Upper lobe of right lung (tissue), 1 donor: ENCODE measurements around the gene ACR. TPM values are rescaled to one million over a fixed set of nuclear protein-coding genes. Genes with fewer than 3 reads are reported as not detected.

Source experiments
- ATAC-seq: fragments of 200-7000 bp; cut with Tn5 transposase; one replicate; pipeline ENCODE4 v1.9.1; 2020; ENCODE audit warnings: mild to moderate bottlenecking, moderate library complexity
- DNase-seq: peaks from one replicate; pipeline ENCODE4 v3.0.0-alpha.2; 2020
- H3K27ac ChIP-seq: fragments of 200-600 bp; one replicate; pipeline ENCODE4 v1.8.0; 2022
- H3K27me3 ChIP-seq: fragments of 200-600 bp; one replicate; pipeline ENCODE4 v1.8.0; 2022; ENCODE audit warnings: mild to moderate bottlenecking
- H3K36me3 ChIP-seq: fragments of 200-600 bp; one replicate; pipeline ENCODE4 v1.8.0; 2022
- H3K4me1 ChIP-seq: fragments of 200-600 bp; one replicate; pipeline ENCODE4 v1.8.0; 2022
- H3K4me3 ChIP-seq: fragments of 200-600 bp; one replicate; pipeline ENCODE4 v1.8.0; 2022; ENCODE audit warnings: mild to moderate bottlenecking
- H3K9me3 ChIP-seq: fragments of 200-600 bp; one replicate; pipeline ENCODE4 v1.8.0; 2022
- intact Hi-C: fragments of 100-400 bp; cut with DNase I; formaldehyde crosslinking; loops from one replicate; pipeline ENCODE4 v1.11.0; 2022
- long read RNA-seq: library from polyadenylated mRNA; unstranded; transcript quantifications from one replicate; pipeline ENCODE4 v2.0.0, GENCODE V29; 2021
- total RNA-seq: library from RNA; stranded (reverse); fragmentation: NEBNext Ultra II Directional; extraction: Animal tissue kit (Norgen Biotek cat#: 25700); gene quantifications from one replicate; pipeline ENCODE4 v1.2.1, GENCODE V29; 2021
- TF ChIP-seq, protein P1 (sequence below): fragments of 200-600 bp; IDR thresholded peaks from one replicate; pipeline ENCODE4 v1.8.0; 2022; ENCODE audit warnings: antibody characterized with exemption
- donor health status: DM: no; HTN: yes; CAD: no; lungs with severe emphysema.

Gene ACR
- total RNA-seq = 4.5 TPM
- long read RNA-seq, partial matches to known transcripts = 0 of 1 reads
- long read RNA-seq, other reads (novel, unspliced or antisense) = 1 of 1 reads

DNA sequence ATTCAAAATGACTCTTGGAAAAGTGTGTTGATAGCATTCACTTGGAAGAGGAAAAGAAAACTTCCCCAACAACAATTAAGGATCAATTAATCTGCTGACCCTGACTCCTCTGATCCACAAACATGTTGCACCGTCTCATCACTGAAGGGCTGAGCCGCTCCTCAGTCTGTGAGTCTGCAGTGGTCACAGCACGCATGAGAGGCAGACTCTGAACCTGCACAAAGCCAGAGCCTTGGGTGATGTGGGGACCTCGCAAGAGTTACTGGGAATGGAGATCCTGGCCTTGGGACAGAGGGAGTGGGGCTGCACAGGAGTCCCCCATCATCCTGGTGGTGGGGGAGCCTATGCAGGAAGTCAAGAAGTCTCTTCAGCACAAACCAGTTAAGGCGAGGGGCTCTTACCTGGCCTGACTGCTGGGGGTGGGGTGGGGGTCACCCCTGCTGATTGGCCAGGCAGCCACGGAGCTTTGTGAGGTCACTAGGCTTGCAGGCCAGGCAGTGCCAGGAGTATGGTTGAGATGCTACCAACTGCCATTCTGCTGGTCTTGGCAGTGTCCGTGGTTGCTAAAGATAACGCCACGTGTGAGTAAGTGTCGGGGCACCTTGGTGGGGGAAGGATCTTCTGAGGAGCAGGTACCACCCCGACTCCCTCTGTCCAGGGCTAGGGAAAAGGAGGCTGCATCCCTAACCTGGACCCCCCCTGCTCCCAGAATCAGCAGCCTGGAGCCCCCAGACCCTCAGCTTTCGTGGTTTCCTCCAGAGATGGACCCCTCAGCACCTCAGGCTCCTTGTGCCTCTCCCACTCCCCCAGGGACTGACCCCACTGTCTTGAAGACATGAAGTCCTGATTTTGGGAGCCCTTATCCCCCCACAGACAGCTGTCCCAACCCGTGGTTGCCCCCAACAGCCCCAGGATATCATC is at the start of gene ACR:
Gene ACR (plus strand): TSS at position 477 of the 921 bp plus-strand sequence. CDS start 32 bp downstream, at position 509.
- no peak for ATAC-seq
- Histone ChIP-seq H3K27ac (no peak within 1 kb of the TSS), H3K36me3 (no peaks in the 10 kb centered on the region), H3K27me3 (no peaks in the 10 kb centered on the region), H3K4me1 (no peaks in the 10 kb centered on the region), H3K9me3 (no peaks in the 10 kb centered on the region), H3K4me3 (no peak within 1 kb of the TSS)
- TF ChIP-seq, protein P1, sequence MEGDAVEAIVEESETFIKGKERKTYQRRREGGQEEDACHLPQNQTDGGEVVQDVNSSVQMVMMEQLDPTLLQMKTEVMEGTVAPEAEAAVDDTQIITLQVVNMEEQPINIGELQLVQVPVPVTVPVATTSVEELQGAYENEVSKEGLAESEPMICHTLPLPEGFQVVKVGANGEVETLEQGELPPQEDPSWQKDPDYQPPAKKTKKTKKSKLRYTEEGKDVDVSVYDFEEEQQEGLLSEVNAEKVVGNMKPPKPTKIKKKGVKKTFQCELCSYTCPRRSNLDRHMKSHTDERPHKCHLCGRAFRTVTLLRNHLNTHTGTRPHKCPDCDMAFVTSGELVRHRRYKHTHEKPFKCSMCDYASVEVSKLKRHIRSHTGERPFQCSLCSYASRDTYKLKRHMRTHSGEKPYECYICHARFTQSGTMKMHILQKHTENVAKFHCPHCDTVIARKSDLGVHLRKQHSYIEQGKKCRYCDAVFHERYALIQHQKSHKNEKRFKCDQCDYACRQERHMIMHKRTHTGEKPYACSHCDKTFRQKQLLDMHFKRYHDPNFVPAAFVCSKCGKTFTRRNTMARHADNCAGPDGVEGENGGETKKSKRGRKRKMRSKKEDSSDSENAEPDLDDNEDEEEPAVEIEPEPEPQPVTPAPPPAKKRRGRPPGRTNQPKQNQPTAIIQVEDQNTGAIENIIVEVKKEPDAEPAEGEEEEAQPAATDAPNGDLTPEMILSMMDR = no peak
- intact Hi-C loops = no loop called here
- peak; percentile 53 for DNase-seq

DNA sequence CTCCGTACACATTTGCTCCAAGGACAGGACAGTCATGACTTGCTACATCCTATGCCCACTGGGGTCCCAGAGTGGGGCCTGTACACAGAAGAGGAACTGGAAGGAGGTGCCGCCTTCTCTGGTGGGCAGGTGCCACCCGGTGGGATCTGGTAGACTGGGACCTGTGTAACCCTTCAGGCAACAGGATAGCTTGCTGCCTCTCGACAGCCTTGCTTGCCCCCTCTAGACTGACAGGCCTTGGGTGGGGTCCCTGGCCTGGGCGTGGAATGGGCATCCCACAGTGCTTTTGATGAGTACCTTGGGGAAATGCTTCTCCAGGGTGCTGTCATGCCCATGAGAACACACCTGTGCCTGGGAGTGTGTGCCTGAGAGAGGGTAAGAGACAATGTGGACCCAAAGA is 49.6 kb upstream of the ACR start:
- Histone ChIP-seq H3K36me3 (no peaks in the 10 kb centered on the region), H3K27ac (no peak overlapping the region), H3K4me3 (no peak overlapping the region), H3K4me1 (peaks cover 5% of the 10 kb centered on the region), H3K27me3 (no peaks in the 10 kb centered on the region), H3K9me3 (no peaks in the 10 kb centered on the region)
- DNase-seq (peak; percentile 52), ATAC-seq (peak; percentile 35)
- TF ChIP-seq, protein P1 = no peak
- intact Hi-C loops = no loop called here

DNA sequence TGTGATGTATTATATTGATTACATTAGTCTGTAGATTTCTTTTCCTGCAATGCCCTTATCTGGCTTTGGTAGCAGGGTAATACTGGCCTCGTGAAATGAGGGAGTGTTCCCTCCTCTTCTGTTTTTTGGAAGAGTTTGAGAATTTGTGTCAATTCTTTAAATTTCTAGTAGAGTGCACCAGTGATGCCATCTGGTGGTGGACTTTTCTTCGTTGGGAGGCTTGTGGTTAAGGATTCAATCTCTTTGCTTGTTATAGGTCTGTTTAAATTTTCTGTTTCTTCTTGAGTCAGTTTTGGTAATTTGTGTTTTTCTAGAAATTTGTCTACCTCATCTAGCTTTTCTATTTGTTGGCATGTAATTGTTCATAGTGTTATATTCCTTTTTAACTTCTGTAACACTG is 46.5 kb upstream of the ACR start:
- ATAC-seq = no peak
- DNase-seq = no peak
- no peaks in the 10 kb centered on the region for H3K4me1 ChIP-seq
- intact Hi-C loops = no loop called here
- H3K9me3 ChIP-seq = no peaks in the 10 kb centered on the region
- H3K27ac ChIP-seq = no peak overlapping the region
- H3K36me3 ChIP-seq = no peaks in the 10 kb centered on the region
- H3K27me3 ChIP-seq = no peaks in the 10 kb centered on the region
- TF ChIP-seq, protein P1 = peak; percentile 49
- H3K4me3 ChIP-seq = no peak overlapping the region

DNA sequence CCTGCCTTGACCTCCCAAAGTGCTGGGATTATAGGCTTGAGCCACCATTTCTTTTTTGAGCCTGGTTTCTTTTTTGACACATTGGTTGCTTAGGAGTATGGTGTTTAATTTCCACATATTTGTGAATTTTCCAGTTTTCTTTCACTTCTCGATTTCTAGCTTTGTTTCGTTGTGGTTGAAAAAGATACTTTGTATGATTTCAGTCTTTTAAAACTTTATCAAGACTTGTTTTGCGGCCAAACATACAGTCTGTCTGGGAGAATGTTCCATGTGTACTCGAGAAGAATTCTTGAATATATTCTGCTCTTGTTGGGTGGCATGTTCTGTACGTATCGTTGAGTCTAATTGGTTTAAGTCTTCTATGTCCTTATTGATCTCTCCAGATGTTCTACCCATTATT is 44.5 kb upstream of the ACR start:
- no peaks in the 10 kb centered on the region for H3K4me1 ChIP-seq
- intact Hi-C loops = no loop called here
- ATAC-seq (no peak), DNase-seq (no peak)
- H3K4me3 ChIP-seq = no peak overlapping the region
- no peaks in the 10 kb centered on the region for H3K36me3 ChIP-seq
- TF ChIP-seq, protein P1 = no peak
- H3K9me3 ChIP-seq = no peaks in the 10 kb centered on the region
- no peaks in the 10 kb centered on the region for H3K27me3 ChIP-seq
- H3K27ac ChIP-seq = no peak overlapping the region

DNA sequence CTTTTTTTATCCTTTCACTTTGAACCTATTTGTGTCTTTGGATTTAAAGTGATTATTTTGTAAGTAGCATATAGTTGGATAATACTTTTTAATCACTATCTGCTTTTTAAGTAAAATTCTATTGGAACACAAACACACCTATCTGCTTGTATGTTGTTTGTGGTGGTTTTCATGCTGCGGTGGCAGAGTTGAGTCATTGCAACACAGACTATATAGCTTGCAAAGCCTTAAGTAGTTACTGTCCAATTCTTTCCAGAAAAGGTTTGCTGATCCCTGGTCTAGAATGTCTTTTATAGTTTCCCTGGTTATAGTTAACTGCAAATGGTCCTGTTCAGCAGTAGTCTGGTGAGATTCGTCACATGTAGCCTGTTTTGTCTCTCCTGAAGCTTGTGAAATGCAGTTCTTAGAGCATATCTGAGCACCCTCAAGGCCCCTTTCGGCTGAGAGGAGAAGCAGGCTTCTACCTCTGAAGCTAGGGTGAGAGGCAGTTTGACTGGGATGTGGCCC is 43.9 kb upstream of the ACR start:
- no peak for ATAC-seq
- Histone ChIP-seq H3K4me1 (peaks cover 7% of the 10 kb centered on the region), H3K9me3 (no peaks in the 10 kb centered on the region), H3K27me3 (no peaks in the 10 kb centered on the region), H3K36me3 (no peaks in the 10 kb centered on the region), H3K4me3 (no peak overlapping the region), H3K27ac (no peak overlapping the region)
- TF ChIP-seq, protein P1 = no peak
- intact Hi-C loops = no loop called here
- DNase-seq = peak; percentile 3
